Activated CD4-positive, CD25-positive, alpha-beta regulatory T cell treated with anti-CD3 and anti-CD28 coated beads, Interleukin-2, amount 50 U/mL, for 16 hours (primary cell): ENCODE results near the gene ANKRD23.
"Not testable (repeated sequence)": the region's sequence is repeated elsewhere in the genome, so short reads cannot be mapped to it uniquely, and the experiment has no call there.

Experiments used
- DNase-seq: peaks from one replicate; pipeline ENCODE4 v3.0.0-alpha.2; 2020; ENCODE audit warnings: low read depth, low spot score

ANKRD23 gene

DNA sequence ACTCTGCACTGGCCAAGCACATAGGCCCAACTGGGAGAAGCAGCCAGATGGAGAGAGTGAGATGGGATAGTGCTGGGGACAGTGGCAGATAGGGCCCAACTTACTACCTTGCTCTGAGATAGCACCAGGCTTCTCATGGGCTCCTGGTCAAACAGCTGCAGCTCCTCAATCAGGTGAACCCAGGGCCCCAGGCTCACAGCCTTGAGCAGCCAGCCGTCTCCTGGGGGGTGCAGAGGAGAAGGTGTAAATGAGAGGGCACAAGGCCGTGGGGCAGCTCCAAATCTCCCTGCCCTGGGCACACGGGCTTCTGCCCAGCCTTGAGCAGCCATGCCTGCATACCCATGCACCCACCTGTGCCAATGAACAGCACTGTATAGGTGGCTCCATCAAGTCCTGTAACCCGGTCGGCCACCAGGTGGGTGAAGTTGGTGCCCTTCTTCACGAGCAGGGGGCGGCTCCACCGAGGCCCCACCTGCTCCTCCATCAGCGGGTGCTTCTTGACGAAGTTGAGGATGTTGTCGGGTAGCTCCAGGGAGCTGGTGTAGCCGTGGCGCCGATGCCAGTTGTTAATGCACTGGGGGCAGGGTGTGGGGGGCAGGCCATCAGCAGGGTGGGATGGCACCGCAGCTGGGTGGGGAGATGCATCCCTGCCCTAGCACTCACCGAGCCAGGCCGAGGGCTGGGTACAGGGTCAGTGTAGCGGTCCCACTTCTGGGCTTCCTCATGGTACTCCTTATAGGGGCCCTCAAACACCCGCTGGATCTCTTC lies 19.9 kb upstream of the ANKRD23 start:
- DNase-seq, result no peak

DNA sequence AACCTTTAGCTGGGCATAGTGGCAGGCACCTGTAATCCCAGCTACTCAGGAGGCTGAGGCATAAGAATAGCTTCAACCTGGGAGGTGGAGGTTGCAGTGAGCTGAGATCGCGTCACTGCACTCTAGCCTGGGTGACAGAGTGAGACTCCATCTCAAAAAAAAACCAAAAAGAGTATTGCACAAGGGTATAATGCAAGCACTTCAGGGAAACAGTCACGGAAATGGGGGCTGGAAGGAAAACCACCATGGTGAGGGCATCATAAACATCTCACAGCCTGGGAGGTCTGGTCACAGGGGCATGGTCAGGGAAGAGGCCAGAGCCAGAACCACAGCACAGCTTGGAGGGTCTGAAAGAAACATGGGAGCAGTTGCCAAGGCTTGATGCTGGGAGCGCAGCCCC lies 19.2 kb upstream of the ANKRD23 start:
- DNase-seq, result not testable (repeated sequence)

DNA sequence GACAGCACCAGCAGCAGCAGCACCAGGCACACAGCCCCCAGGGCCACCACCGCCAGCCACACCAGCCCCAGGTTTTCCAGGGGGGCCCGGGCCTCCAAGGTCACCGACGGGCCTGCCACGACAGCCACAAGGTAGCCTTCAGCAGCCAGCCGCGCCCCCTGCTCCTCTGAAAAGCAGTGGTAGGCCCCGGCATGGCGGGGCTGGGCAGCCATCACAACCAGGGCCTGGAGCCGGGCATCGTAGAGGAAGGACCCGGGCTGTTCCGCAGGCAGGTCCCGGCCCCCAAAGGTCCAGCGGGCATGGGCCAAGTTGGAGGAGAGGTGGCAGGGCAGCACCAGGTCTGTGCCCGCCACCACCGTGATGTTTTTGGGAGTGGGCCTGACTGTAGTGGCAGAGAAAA lies 17.3 kb upstream of the ANKRD23 start:
- no peak for DNase-seq

DNA sequence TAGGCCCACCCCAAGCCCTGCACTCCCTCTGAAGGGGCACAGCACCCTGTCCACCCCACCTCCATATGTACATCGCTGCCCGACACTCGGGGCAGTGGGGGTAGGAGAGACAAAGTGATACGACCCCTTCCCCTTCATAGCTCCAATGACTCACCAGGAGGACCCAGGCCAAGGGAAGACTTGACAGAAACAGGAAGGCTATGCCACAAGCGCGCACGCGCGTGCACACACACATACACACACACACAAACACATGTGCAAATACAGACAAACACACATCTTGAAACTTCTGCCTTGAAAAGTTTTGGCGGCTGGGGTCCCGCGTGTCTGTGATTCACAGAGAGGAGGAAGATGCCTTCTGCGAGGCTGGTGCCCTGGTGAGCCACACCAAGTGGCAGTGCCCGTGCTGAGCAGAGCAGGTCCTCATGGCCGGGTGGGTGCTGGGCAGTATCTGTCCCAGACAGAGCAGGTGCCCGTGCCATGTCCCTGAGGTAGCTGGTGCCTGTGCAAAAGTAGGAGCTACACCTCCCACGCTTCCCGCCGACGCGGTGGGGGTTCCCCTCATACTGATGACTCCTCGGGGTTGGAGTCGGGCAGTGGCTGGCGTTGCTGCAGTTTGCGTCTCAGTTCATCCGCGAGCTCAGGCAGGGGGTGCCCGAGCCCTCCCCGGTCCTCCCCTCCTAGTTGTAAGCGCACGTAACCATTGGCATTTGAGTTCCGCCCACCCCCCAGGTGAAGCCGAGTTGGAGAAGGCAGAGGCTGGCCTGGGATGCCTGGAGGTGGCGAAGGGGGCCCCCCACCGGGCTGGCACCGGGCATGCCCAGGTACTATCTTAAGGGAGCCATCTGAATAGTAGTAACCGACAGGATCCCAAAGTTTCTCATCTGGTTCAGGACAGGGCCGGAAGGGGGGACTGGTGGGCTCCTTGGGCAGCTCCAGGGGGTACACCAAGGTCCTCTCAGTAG lies 16.5 kb upstream of the ANKRD23 start:
- DNase-seq, result no peak

DNA sequence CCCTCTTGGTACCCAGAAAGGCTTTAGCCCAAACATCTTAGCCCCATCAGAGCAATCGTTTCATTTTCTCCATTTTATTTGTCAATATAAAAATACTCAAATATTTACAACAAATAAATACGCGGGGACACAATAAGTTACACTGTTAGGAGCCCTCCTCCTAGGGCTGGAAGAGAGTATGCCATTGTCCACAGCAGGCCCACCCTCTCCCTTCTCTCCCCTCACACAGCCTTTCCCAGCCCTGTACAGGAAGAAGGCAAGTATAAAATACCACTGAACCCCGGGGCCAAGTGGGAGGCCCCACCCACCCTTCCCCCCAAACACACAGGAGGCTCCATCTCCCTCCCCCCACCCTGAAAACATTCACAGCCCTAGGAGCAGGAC lies 15.9 kb upstream of the ANKRD23 start:
- no peak for DNase-seq

DNA sequence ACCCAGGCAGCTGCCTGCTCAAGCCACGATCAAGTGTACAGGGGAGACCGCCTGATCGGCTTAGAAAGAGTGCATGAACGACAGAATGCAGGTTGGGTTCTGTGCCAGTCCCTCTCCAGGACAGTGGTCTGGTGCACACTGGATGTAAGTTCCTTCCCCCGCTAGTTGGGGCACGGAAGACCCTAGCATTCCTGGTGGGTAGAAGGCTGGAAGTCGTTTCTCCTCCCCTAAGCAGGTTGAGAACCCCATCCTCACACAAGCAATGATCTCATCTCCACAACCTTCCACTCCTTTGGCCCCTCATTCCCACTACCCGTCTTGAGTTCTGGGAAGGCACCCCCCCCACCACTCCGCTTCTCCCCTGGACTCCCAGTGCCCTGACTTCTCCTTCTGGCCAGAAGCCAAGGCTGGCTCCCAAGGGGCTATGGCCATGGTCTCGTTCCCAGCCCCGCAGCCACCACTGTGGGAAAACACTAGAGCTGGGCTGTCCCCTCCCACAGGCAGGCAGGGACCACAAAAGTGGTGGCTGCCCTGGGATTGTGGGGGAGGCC lies 15.4 kb upstream of the ANKRD23 start:
- no peak for DNase-seq

DNA sequence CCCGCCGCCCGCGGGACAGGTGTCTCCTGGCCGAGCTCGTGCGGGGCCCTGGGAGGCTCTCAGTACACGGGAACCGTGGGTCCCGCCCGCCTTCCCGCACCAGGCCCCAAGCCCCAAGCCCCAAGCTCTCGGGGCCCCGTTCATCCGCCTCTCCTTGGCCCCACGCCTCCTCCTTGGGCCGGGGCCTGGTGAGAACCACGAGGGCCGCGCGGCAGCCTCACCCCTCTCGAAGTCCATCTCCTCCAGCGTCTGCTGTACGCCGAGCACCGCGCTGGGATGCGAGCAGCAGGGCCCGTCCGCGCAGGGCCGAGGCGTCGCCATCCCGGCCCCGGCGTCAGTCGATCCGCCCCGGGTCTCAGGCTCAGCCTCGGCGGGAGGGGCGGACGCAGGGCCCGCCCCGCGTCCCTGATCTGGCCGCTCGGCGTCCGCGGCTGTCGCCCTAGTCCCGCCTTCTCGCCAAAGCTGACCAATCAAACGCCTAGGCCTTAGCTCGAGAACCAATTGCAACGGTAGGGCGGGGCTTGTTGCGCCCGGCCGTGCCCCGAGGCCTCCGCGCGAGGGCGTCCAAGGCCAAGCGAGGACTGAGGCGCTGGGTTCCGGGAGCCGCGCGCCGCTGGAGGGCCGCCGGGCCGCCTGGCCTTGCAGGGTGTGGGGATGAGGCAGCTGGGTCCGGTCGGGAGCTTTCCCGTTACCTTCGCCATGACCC lies 14.0 kb upstream of the ANKRD23 start, which contains the start of gene ANKRD39:
ANKRD39 (minus strand) TSS at position 350 of the 706 bp plus-strand sequence; CDS start at position 321, 29 bp downstream.
- peak; percentile 95 for DNase-seq

DNA sequence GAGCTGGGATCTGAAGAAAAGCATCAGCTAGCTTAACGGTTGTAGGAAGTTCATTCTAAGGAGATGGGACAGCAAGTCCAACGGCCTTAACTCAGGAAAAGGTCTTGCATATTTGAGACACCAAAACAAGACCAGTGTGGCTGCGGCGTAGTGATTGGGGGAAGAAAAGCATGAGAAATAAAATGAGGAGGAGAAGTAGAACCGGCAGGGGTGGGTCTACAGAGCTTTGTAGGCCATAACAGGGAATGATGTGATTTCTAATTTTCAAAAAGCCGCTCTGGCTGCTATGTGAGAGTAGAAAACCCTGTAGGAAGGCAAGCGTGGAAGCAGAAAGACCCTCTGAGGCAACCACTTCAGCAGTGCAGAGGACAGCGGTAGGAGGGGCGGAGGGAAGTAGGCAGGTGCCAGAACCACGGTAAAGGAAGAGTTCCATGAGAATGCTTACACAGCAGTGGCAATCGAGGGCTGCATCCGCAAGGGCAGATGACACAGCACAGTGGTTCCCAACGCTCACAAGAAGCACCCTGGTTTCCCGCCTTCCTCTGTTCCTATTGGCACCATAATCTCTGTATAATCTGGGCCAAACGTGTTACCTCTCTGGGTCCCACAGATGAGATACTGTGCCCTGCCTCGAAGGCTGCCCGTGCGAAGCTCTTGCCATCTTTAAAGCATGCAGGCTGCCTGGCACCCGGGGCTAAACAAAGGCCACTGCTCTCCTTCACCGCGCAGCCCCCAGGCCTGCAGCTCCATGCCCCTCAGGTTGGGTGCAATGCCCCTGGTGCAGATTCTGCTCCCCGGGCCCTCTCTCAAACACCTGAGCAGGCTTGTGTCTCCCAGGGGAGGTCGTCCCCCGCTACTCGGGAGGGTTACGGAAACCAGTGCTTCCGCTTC lies 13.2 kb upstream of the ANKRD23 start:
- no peak for DNase-seq

DNA sequence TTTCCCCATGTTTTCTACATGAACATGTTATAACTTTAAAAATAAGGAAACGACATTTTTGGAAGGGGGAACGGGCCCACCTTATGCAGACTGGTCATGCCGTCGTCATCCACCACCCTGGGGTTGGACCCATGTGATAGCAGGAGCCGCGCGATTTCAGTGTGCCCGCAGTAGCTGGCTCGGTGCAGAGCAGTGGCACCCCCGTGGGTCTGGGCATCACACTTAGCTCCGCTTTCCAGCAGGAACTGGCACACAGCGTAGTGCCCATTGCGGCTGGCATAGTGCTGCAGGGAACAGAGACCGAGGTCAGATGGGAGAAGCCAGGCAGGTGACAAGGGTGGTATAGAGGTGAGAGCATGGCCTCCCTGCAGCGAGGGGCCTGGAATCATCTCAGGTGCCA lies 9.5 kb upstream of the ANKRD23 start:
- DNase-seq, result no peak

DNA sequence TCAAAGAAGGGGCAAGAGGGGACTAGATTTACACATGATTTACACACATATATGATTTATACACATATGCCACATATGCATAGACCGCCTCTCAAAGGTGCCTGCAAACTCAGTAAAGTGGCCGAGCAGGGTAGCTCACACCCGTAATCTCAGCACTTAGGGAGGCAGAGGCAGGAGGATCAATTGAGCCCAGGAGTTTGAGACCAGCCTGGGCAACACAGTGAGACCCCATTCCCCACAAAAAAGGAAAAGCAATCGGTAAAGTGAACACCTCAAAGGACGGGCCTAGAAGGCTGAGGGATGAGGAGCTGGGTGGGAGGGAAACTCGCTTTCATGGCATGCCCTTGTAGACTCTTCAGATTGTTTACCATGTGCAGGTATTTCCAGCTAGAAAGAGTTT lies 8.8 kb upstream of the ANKRD23 start:
- DNase-seq, result no peak

DNA sequence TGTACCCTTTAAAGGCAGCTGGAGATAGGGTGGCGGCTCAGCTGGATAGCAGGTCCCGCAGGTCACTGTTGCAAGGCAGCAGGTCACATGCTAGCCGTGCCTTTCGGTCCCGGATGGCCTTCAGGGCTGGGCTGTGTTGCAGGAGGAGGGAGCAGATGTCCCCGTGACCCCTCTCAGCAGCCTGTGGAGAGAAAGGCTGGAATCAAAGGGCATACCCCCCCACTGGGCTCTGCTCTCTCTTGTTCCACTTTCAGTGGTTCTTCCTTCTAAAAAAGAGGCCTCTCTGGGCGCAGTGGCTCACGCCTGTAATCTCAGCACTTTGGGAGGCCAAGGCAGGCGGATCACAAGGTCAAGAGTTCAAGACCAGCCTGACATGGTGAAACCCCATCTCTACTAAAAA lies 4.4 kb upstream of the ANKRD23 start:
- no peak for DNase-seq

DNA sequence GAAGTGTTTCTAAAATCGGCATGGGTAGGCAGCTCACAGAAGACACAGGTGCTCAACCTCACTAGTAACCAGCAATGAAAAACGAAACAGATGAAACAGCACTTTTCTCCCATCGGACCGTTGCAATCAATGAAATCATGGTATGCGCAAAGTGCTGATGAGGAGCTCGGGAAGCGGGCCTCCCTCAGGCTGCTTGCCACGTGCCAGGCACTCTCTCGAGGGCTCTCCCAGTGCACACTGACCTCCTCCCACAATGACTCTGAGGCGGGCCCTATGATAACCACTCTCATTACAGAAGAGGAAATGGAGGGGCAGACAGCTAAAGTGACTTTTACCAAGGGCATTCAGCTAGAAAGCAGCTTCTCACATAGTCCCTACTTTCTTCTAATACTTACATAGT lies 3.8 kb upstream of the ANKRD23 start:
- no peak for DNase-seq

DNA sequence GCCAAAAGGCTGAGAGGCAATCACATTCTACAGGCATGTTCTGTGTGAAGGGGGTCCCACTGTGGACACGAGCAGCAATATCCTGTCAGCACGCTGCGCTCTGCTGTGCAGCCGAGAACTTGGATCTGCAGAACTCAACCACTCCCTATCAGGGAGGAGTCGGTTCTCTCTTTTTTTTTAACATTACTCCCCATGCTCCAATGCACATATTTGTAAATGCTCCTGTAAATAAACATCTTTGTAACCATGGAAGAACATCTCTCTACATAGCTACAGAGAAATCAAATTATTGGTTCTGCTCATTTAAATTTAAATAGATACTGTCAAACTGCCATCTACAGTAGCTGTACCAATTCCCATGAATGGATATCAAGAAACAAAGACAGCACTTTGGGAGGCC lies 3.0 kb upstream of the ANKRD23 start:
- DNase-seq, result no peak

DNA sequence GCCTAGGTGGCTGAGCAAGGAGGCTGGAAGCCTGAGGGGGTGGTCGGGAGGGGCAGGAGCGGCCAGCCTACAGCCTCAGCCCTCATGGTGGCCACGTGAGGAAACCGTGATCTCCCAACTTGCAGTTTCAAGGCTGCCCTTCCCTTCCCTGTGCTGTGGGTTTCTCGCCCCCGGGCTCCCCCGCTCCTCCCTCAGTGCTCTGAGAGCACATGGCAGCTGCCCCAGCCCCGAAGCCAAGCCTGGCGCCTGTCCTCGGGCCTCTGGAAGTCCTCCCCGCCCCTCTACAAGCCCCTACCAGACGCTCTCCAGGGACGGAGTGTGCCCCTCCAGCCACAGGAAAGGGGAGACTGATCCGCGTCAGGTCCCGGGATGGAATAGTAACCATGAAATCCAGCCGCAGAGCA lies 586 bp upstream of the ANKRD23 start:
- DNase-seq, result no peak

DNA sequence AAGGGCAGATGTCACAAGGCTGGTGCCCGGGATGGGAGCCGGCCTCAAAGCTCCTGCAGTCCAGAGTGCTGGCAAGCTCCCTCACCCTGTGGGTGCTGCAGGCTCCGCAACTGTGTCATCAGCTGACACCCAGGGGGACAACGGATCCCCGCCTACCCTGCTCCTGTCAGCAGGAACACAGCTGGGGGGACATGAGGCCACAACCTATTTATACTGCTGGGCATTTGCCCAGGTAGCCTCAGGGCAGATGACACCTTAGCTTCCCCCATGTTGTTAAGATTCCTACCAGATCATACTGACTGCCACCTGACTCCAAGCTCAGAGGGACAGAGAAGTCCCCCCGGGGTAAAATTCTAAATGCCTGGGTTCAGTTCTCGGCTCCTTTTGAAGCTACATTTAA lies 1.2 kb downstream of the ANKRD23 start:
- DNase-seq, result no peak

DNA sequence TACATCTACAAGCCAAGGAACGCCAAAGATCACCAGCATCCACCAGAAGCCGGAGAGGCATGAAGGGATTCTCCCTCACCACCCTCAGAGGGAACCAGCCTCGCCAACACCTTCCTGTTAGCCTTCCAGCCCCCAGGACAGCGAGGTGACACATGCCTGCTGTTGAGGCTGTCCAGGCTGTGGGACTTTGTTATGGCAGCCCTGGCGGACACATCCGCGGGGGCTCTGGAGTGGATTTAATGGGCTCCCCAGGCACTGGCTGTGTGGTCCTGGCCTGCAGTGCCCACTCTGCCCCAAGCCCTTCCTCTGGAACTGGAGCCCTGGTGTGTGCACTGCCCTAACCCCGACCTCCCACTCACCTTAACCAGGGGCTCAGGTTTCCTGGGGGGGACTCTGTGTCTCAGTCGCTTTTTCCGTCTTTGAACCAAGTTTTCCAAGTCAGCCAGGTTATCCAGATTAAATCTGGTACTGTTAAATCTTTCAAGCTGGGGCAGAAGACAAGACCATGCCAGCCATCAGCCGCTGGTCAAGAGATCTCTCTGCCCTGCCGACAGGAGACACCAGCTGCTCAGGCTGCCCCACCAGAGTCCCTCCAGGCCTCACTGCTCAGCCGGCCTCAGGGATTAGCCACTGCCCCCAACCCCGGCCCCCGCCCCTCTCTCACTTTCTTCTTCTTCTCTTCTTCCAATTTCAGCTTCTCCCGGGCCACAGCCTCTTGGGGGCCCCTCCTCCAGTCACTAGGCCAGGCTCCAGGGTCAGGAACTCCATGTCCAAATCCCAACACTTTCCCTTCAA lies 1.9 kb downstream of the ANKRD23 start:
- DNase-seq, result no peak

DNA sequence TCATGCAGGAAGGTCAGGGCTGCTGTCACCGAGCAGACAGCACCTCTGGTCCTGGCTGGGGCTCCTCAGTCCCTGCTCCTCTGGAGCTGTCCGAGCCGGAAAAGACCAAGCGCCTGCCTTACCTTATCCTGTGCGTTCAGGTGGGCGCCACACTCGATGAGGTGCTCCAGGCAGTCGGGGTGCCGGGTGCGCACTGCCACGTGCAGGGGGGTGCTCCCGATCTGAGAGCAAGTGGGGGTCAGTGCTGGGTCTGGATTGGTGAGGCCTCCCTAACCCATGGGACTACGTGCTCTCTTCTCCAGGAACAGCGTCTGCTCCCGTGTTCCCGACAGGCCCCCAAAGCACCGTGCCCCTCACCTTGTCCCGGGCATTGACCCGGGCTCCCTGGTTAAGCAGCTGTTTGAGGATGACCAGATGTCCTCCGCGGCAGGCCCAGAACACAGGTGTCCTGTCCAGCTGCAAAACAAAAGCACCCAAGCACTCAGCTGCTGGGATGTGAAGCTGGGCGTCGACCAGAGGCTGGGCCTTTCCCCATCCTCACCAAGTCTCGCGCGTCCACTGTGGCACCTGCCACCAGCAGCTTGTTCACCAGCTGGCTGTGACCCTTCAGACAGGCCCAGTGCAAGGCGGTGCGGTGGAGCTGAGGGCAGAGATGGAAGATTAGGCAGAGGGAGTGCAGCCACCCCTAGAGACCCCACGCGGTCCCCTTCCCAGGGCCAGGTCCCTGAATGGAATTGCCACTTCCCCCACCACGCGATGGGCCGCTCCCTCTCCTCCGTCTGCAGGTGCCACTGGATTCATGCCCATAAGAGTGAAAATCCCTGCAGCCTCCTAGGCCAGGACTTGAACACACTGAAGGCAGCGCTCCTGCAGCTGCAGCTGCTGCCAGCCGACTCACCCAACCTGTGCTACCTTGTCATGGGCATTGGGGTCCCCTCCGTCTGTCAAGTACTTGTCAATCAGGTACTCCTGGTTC lies 3.7 kb downstream of the ANKRD23 start:
- DNase-seq, result no peak

DNA sequence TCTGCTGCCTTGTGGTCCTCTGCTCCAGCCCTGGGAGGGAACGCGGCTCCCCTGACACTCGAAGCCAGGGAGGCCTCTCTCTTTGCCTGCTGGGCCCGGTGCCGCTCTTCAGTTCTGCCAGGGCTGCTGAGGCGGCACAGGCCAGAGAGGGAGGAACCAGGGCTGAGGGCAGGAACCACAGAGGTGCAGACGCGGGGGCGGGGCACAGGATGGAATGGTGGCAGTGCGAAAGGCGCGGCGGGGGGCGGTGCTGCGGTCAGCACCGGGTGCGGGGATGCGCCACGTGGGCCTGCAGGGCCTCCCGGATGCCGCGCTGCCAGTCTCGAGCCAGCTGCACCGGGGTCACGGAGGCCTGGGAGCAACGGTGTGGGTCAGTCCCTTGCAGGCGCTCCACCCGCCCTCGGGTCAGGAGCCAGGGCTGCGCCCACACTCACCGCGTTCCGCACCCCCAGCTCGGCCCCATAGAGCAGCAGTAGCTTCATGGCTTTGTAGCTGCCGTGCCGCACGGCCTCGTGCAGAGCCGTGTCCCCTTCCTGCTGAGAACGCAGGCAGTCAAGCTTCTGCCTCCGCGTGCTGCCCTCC lies 4.4 kb downstream of the ANKRD23 start:
- DNase-seq, result peak; percentile 61
